ENCODE data around the gene AMIGO3.
"Not testable (repeated sequence)": the region's sequence is repeated elsewhere in the genome, so short reads cannot be mapped to it uniquely, and the experiment has no call there.

Gene AMIGO3

GRCh38 chr3:49701388-49702077, 18.0 kb downstream of the AMIGO3 start:
- Histone ChIP-seq H3K27ac (replicated peaks) (no peak overlapping the region), H3K4me3 (replicated peaks; ENCODE audit: insufficient read depth, low read length) (no peak overlapping the region), H3K27me3 (ENCODE audit: insufficient read depth, poor library complexity, severe bottlenecking) (no peaks in the 10 kb centered on the region)
- DNase-seq (ENCODE audit: low read depth in 1 of 2, low spot score in 1 of 2): no peak
- no peak for TF ChIP-seq SPI1 (IDR thresholded peaks at IDR 0.05; ENCODE audit: borderline replicate concordance, low read depth)
- TF ChIP-seq CTCF (IDR thresholded peaks at IDR 0.05; ENCODE audit: insufficient read depth, low read length): peak; percentile 4

- no peaks in the 10 kb centered on the region for H3K27me3 ChIP-seq (ENCODE audit: insufficient read depth, poor library complexity, severe bottlenecking)
These were observed 18.9 kb downstream of the AMIGO3 start for GRCh38 chr3:49700453-49701128.

GRCh38 chr3:49700014-49700413, 19.5 kb downstream of the AMIGO3 start:
- DNase-seq (ENCODE audit: low read depth in 1 of 2, low spot score in 1 of 2): no peak
- no peaks in the 10 kb centered on the region for H3K27me3 ChIP-seq (ENCODE audit: insufficient read depth, poor library complexity, severe bottlenecking)
- no peak overlapping the region for H3K4me3 ChIP-seq (replicated peaks; ENCODE audit: insufficient read depth, low read length)
- H3K27ac ChIP-seq (replicated peaks): no peak overlapping the region
- TF ChIP-seq SPI1 (IDR thresholded peaks at IDR 0.05; ENCODE audit: borderline replicate concordance, low read depth): no peak
- TF ChIP-seq REST (IDR thresholded peaks at IDR 0.05; ENCODE audit: insufficient replicate concordance, low read depth): no peak
- no peak for TF ChIP-seq CTCF (IDR thresholded peaks at IDR 0.05; ENCODE audit: insufficient read depth, low read length)
- TF ChIP-seq POLR2AphosphoS5 (IDR thresholded peaks at IDR 0.05; ENCODE audit: low read depth): no peak
- no peak for TF ChIP-seq GABPA (IDR thresholded peaks at IDR 0.05; ENCODE audit: low read depth)

More at GRCh38 chr3:49700453-49701128, 18.9 kb downstream of the AMIGO3 start:
- Histone ChIP-seq H3K27ac (replicated peaks) (no peak overlapping the region), H3K4me3 (replicated peaks; ENCODE audit: insufficient read depth, low read length) (no peak overlapping the region)
- DNase-seq (ENCODE audit: low read depth in 1 of 2, low spot score in 1 of 2): no peak
- TF ChIP-seq SPI1 (IDR thresholded peaks at IDR 0.05; ENCODE audit: borderline replicate concordance, low read depth): no peak
- no peak for TF ChIP-seq POLR2AphosphoS5 (IDR thresholded peaks at IDR 0.05; ENCODE audit: low read depth)
- no peak for TF ChIP-seq CTCF (IDR thresholded peaks at IDR 0.05; ENCODE audit: insufficient read depth, low read length)
- no peak for TF ChIP-seq GABPA (IDR thresholded peaks at IDR 0.05; ENCODE audit: low read depth)

- no peaks in the 10 kb centered on the region for H3K27me3 ChIP-seq (ENCODE audit: insufficient read depth, poor library complexity, severe bottlenecking)
- no peak overlapping the region for H3K4me3 ChIP-seq (replicated peaks; ENCODE audit: insufficient read depth, low read length)
- TF ChIP-seq SPI1 (IDR thresholded peaks at IDR 0.05; ENCODE audit: borderline replicate concordance, low read depth) (no peak), REST (IDR thresholded peaks at IDR 0.05; ENCODE audit: insufficient replicate concordance, low read depth) (no peak), GABPA (IDR thresholded peaks at IDR 0.05; ENCODE audit: low read depth) (no peak), CTCF (IDR thresholded peaks at IDR 0.05; ENCODE audit: insufficient read depth, low read length) (no peak), POLR2AphosphoS5 (IDR thresholded peaks at IDR 0.05; ENCODE audit: low read depth) (no peak)
- H3K27ac ChIP-seq (replicated peaks): no peak overlapping the region
- no peak for DNase-seq (ENCODE audit: low read depth in 1 of 2, low spot score in 1 of 2)
These were observed 20.1 kb downstream of the AMIGO3 start for GRCh38 chr3:49699281-49699979.

GRCh38 chr3:49695350-49696015, 24.0 kb downstream of the AMIGO3 start:
- not testable (repeated sequence) for H3K4me3 ChIP-seq (replicated peaks; ENCODE audit: insufficient read depth, low read length); H3K27me3 ChIP-seq (ENCODE audit: insufficient read depth, poor library complexity, severe bottlenecking); H3K27ac ChIP-seq (replicated peaks); DNase-seq (ENCODE audit: low read depth in 1 of 2, low spot score in 1 of 2)

Data from HL-60 (cell line).